AG10803 (cell line): ENCODE results near the gene ADGRA1.
"Not testable (repeated sequence)": the region's sequence is repeated elsewhere in the genome, so short reads cannot be mapped to it uniquely, and the experiment has no call there.

Experiments used
- DNase-seq: peaks from one replicate; pipeline ENCODE4 v3.0.0; 2010; ENCODE audit warnings: low read depth
- H3K4me3 ChIP-seq: 2 replicates; pipeline ENCODE4 v1.5.1; 2011; ENCODE audit warnings: mild to moderate bottlenecking, low read length, control low read depth
- CTCF ChIP-seq: conservative IDR thresholded peaks from 2 replicates; pipeline ENCODE4 v1.5.1; 2011; ENCODE audit warnings: mild to moderate bottlenecking, low read length, control low read depth, inconsistent platforms

Gene ADGRA1

GRCh38 chr10:133048926-133049325 lies 38.8 kb upstream of the ADGRA1 start:
- no peak for DNase-seq
- no peak overlapping the region for H3K4me3 ChIP-seq
- TF ChIP-seq CTCF: no peak

GRCh38 chr10:133049639-133050038 lies 38.1 kb upstream of the ADGRA1 start:
- no peak overlapping the region for H3K4me3 ChIP-seq
- DNase-seq: no peak
- no peak for TF ChIP-seq CTCF

DNA sequence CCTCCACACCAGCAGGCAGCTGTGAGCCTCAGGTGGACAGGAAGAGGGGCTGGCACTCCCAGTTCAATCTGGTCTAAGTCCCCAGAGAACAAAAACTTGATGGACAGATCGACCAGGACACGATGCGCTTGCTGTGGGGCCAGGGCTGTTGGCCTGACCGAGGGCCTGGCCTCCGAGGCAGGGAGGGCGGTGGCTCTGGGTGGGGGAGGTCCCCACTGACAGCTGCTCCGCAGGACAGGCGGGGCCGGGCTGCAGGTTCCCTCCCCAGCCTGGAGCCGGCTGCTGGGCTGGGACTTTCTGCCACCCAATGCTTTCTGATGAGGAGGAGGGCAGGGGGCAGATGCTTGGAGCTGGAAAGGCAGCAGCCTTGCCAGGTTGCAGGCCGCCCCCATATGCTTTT lies 37.4 kb upstream of the ADGRA1 start:
- TF ChIP-seq CTCF: no peak
- DNase-seq: no peak
- no peak overlapping the region for H3K4me3 ChIP-seq

- DNase-seq: no peak
- no peak overlapping the region for H3K4me3 ChIP-seq
- TF ChIP-seq CTCF: no peak
These were observed 35.6 kb upstream of the ADGRA1 start for GRCh38 chr10:133052076-133052475.

- not testable (repeated sequence) for DNase-seq, H3K4me3 ChIP-seq
These were observed 34.1 kb upstream of the ADGRA1 start for GRCh38 chr10:133053527-133054133.

DNA sequence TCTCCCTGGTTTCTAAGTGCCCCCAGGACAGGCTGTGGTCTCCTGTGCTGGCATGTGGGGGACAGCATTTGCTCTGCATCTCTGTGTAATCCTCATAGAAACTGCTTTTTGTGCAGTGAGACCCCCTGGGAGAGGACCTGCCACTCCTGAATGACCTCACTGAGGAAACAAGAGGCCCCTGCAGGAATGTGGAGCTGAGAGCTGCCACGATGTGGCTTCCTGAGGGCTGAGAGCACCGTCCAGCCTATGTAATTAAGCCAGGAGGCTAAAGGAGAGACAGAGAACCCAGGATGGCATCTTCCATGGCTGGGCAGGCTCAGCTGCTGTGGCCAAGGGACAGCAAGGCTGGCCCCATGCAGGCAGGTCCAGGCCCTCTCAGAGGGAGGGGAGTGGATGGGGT lies 32.3 kb upstream of the ADGRA1 start:
- TF ChIP-seq CTCF: no peak
- no peak for DNase-seq
- no peak overlapping the region for H3K4me3 ChIP-seq

- H3K4me3 ChIP-seq: no peak overlapping the region
- no peak for TF ChIP-seq CTCF
- DNase-seq: no peak
These were observed 31.7 kb upstream of the ADGRA1 start for GRCh38 chr10:133056001-133056400.
